Stimulated activated CD8-positive, alpha-beta memory T cell treated with anti-CD3 and anti-CD28 coated beads, Interleukin-12 subunit alpha, Interleukin-12 subunit beta, amount 100 ng/mL, for 24 hours (primary cell): ENCODE measurements around the gene SPATA13.

Experiments used
- DNase-seq: peaks from one replicate; pipeline ENCODE4 v3.0.0-alpha.2; 2020; ENCODE audit errors: extremely low read depth

SPATA13 gene

GRCh38 chr13:24166561-24166960 is 6.0 kb downstream of the SPATA13 start:
- DNase-seq: no peak

GRCh38 chr13:24167666-24168391 is 7.3 kb downstream of the SPATA13 start:
- no peak for DNase-seq

- DNase-seq: no peak
Measured at GRCh38 chr13:24168392-24168750, 7.9 kb downstream of the SPATA13 start.

- DNase-seq: no peak
Measured at GRCh38 chr13:24168979-24169378, 8.5 kb downstream of the SPATA13 start.

- DNase-seq: no peak
Measured at GRCh38 chr13:24172071-24172470, 11.6 kb downstream of the SPATA13 start.

GRCh38 chr13:24173795-24174194 is 13.3 kb downstream of the SPATA13 start:
- no peak for DNase-seq

- no peak for DNase-seq
Measured at GRCh38 chr13:24175847-24176246, 15.3 kb downstream of the SPATA13 start.

- no peak for DNase-seq
Measured at GRCh38 chr13:24176351-24177101, 16.0 kb downstream of the SPATA13 start.

- DNase-seq: no peak
Measured at GRCh38 chr13:24178847-24179485, 18.4 kb downstream of the SPATA13 start.

GRCh38 chr13:24179486-24179850 is 18.9 kb downstream of the SPATA13 start:
- no peak for DNase-seq

- no peak for DNase-seq
Measured at GRCh38 chr13:24180750-24181377, 20.3 kb downstream of the SPATA13 start.

GRCh38 chr13:24181991-24182702 is 21.6 kb downstream of the SPATA13 start:
- DNase-seq: no peak

GRCh38 chr13:24182703-24183081 is 22.2 kb downstream of the SPATA13 start:
- DNase-seq: no peak

- DNase-seq: no peak
Measured at GRCh38 chr13:24183741-24184182, 23.2 kb downstream of the SPATA13 start.

- DNase-seq: no peak
Measured at GRCh38 chr13:24184265-24184841, 23.8 kb downstream of the SPATA13 start.

GRCh38 chr13:24184882-24185281 is 24.4 kb downstream of the SPATA13 start:
- DNase-seq: no peak

- no peak for DNase-seq
Measured at GRCh38 chr13:24185591-24186232, 25.2 kb downstream of the SPATA13 start.

- no peak for DNase-seq
Measured at GRCh38 chr13:24187185-24187584, 26.7 kb downstream of the SPATA13 start.

- no peak for DNase-seq
Measured at GRCh38 chr13:24192057-24192810, 31.7 kb downstream of the SPATA13 start.

GRCh38 chr13:24192811-24193162 is 32.3 kb downstream of the SPATA13 start:
- DNase-seq: no peak
